GM13976 (cell line): Measurements from ENCODE around the gene SHF.

Source experiments
- DNase-seq: peaks from one replicate; pipeline ENCODE4 v3.0.0; 2012; ENCODE audit warnings: low spot score
- CTCF ChIP-seq: IDR thresholded peaks from 2 replicates; pipeline ENCODE4 v1.5.1; 2012; ENCODE audit warnings: borderline replicate concordance, mild to moderate bottlenecking; ENCODE audit not compliant: insufficient read depth; ENCODE audit errors: extremely low read depth, missing control alignments, control extremely low read depth
- in situ Hi-C: fragments of 300-500 bp; cut with MboI; formaldehyde crosslinking; loops from one replicate; pipeline ENCODE4 v1.12.0; 2022; ENCODE audit warnings: low sequenced_read_pairs, mixed read lengths, inconsistent platforms; ENCODE audit not compliant: unreplicated experiment

Gene SHF

GRCh38 chr15:45164914-45165313 is 22.9 kb downstream of the SHF start:
- TF ChIP-seq CTCF, result no peak
- no peak for DNase-seq
- in situ Hi-C loops, result no loop called here

- DNase-seq, result no peak
- in situ Hi-C loops, result no loop called here
- no peak for TF ChIP-seq CTCF
Observed at GRCh38 chr15:45163508-45163856, 24.3 kb downstream of the SHF start.

GRCh38 chr15:45162771-45163507 is 24.8 kb downstream of the SHF start:
- in situ Hi-C loops, result no loop called here
- DNase-seq, result peak; percentile 90
- peak; percentile 94 for TF ChIP-seq CTCF

GRCh38 chr15:45161666-45162065 is 26.1 kb downstream of the SHF start:
- in situ Hi-C loops, result no loop called here
- DNase-seq, result no peak
- no peak for TF ChIP-seq CTCF

- in situ Hi-C loops, result no loop called here
- no peak for DNase-seq
- no peak for TF ChIP-seq CTCF
Observed at GRCh38 chr15:45157974-45158373, 29.8 kb downstream of the SHF start.

GRCh38 chr15:45156744-45157455 is 30.9 kb downstream of the SHF start:
- in situ Hi-C loops, result no loop called here
- TF ChIP-seq CTCF, result no peak
- no peak for DNase-seq
